GM12872 (cell line): ENCODE results near the gene PER2.

ENCODE experiments used
- CTCF ChIP-seq: IDR thresholded peaks from 3 replicates; pipeline ENCODE4 v1.5.1; 2011; ENCODE audit warnings: low read depth, mild to moderate bottlenecking, low read length, moderate library complexity; ENCODE audit not compliant: insufficient read depth

PER2 gene

GRCh38 chr2:238274152-238274865, 14.1 kb downstream of the PER2 start:
- TF ChIP-seq CTCF: no peak

- no peak for TF ChIP-seq CTCF
These were observed 16.3 kb downstream of the PER2 start for GRCh38 chr2:238272156-238272555.

- no peak for TF ChIP-seq CTCF
These were observed 17.3 kb downstream of the PER2 start for GRCh38 chr2:238271061-238271554.

DNA sequence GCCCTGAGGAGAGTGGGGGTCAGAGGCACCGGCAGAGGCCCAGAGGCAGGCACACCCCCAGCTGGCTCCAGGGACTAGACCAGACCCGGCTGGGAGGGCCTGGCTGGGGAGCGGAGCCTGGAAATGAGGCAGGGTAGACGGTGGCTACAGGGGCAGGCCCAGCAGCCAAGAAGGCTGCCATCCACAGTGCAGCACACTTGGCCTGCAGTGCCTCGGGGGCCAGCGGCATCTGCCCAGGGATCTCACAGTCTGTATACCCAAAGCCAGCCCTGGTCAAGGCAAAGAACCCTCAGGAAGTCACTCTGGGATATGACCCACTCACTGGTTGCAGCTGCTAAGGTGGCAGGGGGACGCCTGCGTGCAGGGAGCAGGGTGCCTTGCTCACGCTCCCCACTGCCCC, 17.8 kb downstream of the PER2 start:
- TF ChIP-seq CTCF: no peak

DNA sequence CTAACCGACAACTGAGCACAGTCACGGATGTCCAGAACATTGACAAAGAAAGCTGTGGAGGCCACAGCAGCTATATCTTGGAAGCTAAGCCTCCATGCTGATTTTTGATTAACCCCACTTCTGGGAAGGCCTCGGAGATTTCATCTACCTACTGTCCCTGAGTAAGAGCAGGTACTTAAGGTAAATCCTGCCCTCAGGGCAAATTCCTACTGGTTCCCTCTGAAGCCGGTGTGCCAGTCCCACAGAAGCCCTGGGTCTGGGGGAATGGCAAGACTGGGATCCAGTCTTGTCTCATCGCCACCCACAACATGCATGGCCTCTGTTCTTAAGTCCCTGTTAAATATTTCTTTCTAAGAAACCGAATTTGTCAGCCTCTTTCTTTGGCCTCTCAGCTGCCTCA, 18.7 kb downstream of the PER2 start:
- TF ChIP-seq CTCF: no peak

- TF ChIP-seq CTCF: no peak
These were observed 20.3 kb downstream of the PER2 start for GRCh38 chr2:238267884-238268680.

GRCh38 chr2:238267341-238267710, 21.1 kb downstream of the PER2 start:
- no peak for TF ChIP-seq CTCF
